ENCODE results near the gene NR2F1-AS1. TPM values are rescaled to one million over a fixed set of nuclear protein-coding genes. Genes with fewer than 3 reads are reported as not detected.

NR2F1-AS1 gene
- total and polyA plus RNA-seq, 2 donors (not counting 3 experiments of a cell fraction or from before 2014, with no cell fraction given), result 4.2 to 13.8 TPM

- CTCF ChIA-PET, result interaction anchor here (1.0 to 1.7 kb wide), 2 partner anchors 13 to 207 kb away, joined by 6 read pairs; no protein-coding TSS in a partner anchor
Measured at GRCh38 chr5:93594591-93595419, 13.8 kb upstream of the NR2F1-AS1 start.

More at GRCh38 chr5:93594591-93595419, 13.8 kb upstream of the NR2F1-AS1 start:
- no peak overlapping the region for H3K4me3 ChIP-seq (replicated peaks in 1 of 3; ENCODE audit: insufficient read depth in 1 of 3, low read depth in 1 of 3, low read length in 3 of 3)
- DNase-seq (ENCODE audit: low read depth, low spot score), result no peak
- TF ChIP-seq MYC (IDR thresholded peaks at IDR 0.05; ENCODE audit: low read depth, low read length) (no peak), EZH2 (IDR thresholded peaks at IDR 0.05; ENCODE audit: borderline replicate concordance, low read depth, low read length, severe bottlenecking) (no peak), FOS (IDR thresholded peaks at IDR 0.05; ENCODE audit: borderline replicate concordance, insufficient read depth, low read length) (no peak), JUN (IDR thresholded peaks at IDR 0.05; ENCODE audit: borderline replicate concordance, insufficient read depth, insufficient read length, low read depth) (no peak), POLR2AphosphoS5 (IDR thresholded peaks at IDR 0.05; ENCODE audit: insufficient read depth, low read depth, low read length) (no peak), POLR2A (IDR thresholded peaks at IDR 0.05; ENCODE audit: low read depth, low read length) (no peak), CTCF (IDR thresholded peaks at IDR 0.05; ENCODE audit: extremely low read depth in 1 of 2, insufficient read depth in 1 of 2, low read depth in 1 of 2, low read length in 2 of 2) (no peak), GATA2 (IDR thresholded peaks at IDR 0.05; ENCODE audit: insufficient read depth, insufficient read length, low read depth, low read length) (no peak)
- TF ChIP-seq, protein P1, sequence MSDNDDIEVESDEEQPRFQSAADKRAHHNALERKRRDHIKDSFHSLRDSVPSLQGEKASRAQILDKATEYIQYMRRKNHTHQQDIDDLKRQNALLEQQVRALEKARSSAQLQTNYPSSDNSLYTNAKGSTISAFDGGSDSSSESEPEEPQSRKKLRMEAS (IDR thresholded peaks at IDR 0.05; ENCODE audit: insufficient read depth, insufficient read length), result no peak
- peaks cover 0 to 6% of the 10 kb centered on the region in 2 experiments for H3K36me3 ChIP-seq (ENCODE audit: control insufficient read depth in 2 of 2, extremely low read depth in 1 of 2, insufficient read depth in 2 of 2, low read length in 2 of 2)
- intact Hi-C loops (cut with micrococcal nuclease) (no loop called here), dilution Hi-C loops (cut with MboI; ENCODE audit: extremely low pct_ligation_motif_present, low sequenced_read_pairs) (no loop called here)
- H3K9ac ChIP-seq (replicated peaks; ENCODE audit: extremely low read depth, insufficient read depth, low read length), result no peak overlapping the region
- no peak for FAIRE-seq
- no peak overlapping the region for H2AFZ ChIP-seq (ENCODE audit: low read depth, low read length)
- POLR2A ChIA-PET, result no interaction called here
- no peaks in the 10 kb centered on the region for H3K9me3 ChIP-seq (replicated peaks; ENCODE audit: control insufficient read depth, insufficient read depth, low read length)
- no TSS peak for BruUV-seq (replicated peaks)
- peaks cover 26% of the 10 kb centered on the region for H3K79me2 ChIP-seq (ENCODE audit: control insufficient read depth, insufficient read depth, low read length)
- no peak overlapping the region for H3K4me2 ChIP-seq (ENCODE audit: insufficient read depth, low read length)
- peaks cover 3% of the 10 kb centered on the region for H3K4me1 ChIP-seq (ENCODE audit: control insufficient read depth, extremely low read depth, insufficient read depth, low read length)
- H3K9me1 ChIP-seq (replicated peaks; ENCODE audit: control insufficient read depth, extremely low read depth, insufficient read depth, low read length), result no peaks in the 10 kb centered on the region
- no peaks in the 10 kb centered on the region for H4K20me1 ChIP-seq (replicated peaks; ENCODE audit: control insufficient read depth, extremely low read depth, insufficient read depth, low read length)
- H3K27ac ChIP-seq (ENCODE audit: insufficient read depth, low read depth, low read length), result no peak overlapping the region
- peaks cover 9 to 11% of the 10 kb centered on the region in 2 experiments for H3K27me3 ChIP-seq (ENCODE audit: control insufficient read depth in 2 of 2, insufficient read depth in 2 of 2, low read length in 2 of 2)
